Measurements from ENCODE around the gene GLCCI1.
"Not testable (repeated sequence)": the region's sequence is repeated elsewhere in the genome, so short reads cannot be mapped to it uniquely, and the experiment has no call there.

Gene GLCCI1

DNA sequence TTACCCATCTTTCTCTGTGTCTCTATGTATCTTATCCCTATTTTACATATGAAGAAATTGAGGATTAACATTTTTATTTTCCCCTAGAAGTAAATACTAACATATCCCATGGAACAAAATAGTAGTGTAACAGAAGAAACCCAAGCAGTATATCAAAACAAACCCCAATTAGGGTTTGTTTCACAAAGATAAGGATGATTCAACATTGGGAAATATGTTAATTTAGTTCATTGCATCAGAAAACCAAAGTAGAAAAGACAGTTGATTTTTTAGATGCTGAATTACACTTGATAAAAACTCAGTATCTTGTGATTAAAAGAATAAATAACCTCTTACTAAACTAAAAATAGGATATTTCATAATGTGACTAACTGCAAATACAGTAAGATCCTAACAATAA is 87.8 kb downstream of the GLCCI1 start:
- DNase-seq: no peak

DNA sequence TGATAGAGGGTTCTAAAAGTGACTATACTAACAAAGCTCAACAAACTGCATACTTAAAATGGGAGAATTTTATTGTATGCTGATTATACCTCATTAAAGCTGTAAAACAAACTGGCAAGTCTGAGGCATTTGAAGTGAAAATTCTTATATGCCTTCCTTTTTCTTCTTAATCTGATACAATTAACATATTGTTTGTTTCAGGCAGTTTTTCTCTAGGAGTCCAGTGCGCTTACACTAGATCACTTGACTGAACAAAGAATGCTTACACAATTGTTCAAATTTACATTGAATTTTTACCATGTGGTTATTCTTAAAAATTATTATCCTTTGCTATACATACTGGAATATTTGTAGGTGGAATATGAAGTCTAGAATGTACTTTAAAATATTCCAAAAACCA is 89.0 kb downstream of the GLCCI1 start:
- DNase-seq: no peak

GRCh38 chr7:8058322-8058721 is 89.7 kb downstream of the GLCCI1 start:
- DNase-seq: no peak

- DNase-seq: no peak
These were observed 90.3 kb downstream of the GLCCI1 start for GRCh38 chr7:8058852-8059251.

- no peak for DNase-seq
These were observed 91.6 kb downstream of the GLCCI1 start for GRCh38 chr7:8060241-8060640.

- DNase-seq: not testable (repeated sequence)
These were observed 94.7 kb downstream of the GLCCI1 start for GRCh38 chr7:8063300-8063699.

GRCh38 chr7:8063706-8064297 is 95.2 kb downstream of the GLCCI1 start:
- DNase-seq: no peak

- no peak for DNase-seq
These were observed 96.2 kb downstream of the GLCCI1 start for GRCh38 chr7:8064828-8065227.

DNA sequence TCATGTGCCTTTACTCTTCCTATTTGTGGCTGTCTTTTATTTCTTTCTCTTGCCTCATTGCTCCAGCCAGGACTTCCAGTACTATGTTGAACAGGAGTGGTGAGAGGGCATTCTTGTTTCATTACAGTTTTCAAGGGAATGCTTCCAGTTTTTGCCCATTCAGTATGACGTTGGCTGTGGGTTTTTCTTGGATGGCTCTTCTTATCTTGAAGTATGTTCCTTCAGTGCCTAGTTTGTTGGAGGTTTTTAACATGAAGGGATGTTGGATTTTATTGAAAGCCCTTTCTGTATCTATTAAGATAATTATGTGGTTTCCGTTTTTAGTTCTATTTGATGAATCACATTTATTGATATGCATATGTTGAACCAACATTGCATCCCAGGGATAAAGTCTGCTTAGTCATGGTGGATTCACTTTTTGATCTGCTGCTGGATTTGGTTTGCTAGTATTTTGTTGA is 96.8 kb downstream of the GLCCI1 start:
- DNase-seq: no peak

DNA sequence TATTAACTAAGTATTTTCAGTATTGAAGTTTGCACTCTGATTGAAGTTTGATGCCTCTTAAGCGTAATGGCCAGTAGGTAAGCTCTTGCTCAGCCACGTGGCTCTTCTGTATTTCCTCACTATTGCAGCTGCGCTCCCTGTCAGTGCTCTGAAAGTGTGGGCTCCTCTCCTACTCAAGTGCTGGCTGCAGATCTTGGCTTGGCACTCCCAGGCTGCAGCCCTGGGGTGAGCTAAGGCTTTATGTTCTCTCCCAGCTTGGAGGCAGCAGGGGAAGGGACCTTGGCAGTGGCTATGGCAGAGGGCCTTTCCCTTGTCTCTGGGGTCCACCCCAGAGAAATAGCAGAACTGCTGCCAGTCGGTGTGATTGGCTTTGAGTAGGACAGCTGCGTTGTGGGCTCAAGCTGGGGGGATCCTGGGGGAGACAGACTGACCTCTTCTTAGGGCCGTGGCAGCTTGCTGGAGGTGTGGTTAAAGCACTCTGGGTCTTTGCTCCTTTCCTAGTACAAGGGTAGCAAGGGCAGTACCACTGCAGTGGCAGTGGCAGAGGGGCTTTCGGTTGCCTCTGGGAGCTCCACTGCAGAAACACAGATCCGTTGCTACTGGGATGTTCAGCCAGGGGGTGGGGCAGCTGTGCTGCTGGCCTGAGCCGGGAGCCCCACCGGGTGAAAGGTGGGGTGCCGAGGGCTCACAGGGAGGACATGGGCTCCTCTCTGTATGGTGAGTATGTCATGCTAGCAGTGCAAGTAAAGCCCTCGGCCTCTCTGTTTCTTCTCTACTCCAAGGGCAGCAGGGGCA is 100.5 kb downstream of the GLCCI1 start:
- no peak for DNase-seq

DNA sequence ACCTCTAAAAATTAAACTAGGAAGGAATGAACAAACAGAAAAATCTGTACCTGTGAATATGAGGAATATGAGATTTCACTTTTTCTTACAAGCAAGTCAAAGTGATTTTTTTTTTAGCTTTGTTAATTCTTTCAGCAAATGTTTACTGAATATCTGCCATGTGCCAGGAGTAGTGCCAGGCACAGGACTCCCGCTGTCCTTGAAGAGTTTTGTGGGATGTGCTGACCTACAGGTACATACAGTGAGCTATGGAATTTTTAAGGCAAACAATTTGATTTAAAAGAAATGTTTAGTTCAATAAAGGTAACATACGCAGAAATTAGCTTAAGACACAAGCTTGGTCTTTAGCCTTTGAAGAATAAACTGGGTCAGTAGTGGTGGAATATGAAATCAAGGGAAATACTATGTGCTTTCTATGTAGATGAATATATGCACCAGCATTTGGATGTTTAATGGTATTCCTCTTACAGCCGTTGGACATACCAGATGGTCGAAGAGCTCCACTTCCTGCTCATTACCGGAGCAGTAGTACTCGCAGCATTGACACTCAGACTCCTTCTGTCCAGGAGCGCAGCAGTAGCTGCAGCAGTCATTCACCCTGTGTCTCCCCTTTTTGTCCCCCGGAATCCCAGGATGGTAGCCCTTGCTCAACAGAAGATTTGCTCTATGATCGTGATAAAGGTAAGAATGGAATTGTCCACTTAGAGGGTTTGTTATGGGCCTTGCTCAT is 102.0 kb downstream of the GLCCI1 start:
- DNase-seq: no peak

- DNase-seq: no peak
These were observed 109.8 kb downstream of the GLCCI1 start for GRCh38 chr7:8078418-8078817.

GRCh38 chr7:8082762-8083161 is 114.2 kb downstream of the GLCCI1 start:
- no peak for DNase-seq

DNA sequence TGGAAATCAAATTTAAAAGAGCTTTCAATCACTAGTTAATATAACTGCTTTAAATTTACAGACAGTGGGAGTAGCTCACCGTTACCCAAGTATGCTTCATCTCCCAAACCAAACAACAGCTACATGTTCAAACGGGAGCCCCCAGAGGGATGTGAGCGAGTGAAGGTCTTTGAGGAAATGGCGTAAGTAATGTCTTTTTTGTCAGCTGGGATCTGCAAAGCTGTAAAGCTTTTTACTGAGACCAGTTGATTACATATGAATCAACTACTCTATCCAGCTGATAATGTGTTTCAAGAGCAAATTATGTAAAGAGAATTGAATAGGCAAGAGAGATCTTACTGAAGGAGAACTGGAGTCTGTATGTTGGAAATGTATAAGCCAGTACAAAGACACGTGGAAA is 116.2 kb downstream of the GLCCI1 start:
- DNase-seq: no peak

- DNase-seq: no peak
These were observed 116.8 kb downstream of the GLCCI1 start for GRCh38 chr7:8085420-8085819.

DNA sequence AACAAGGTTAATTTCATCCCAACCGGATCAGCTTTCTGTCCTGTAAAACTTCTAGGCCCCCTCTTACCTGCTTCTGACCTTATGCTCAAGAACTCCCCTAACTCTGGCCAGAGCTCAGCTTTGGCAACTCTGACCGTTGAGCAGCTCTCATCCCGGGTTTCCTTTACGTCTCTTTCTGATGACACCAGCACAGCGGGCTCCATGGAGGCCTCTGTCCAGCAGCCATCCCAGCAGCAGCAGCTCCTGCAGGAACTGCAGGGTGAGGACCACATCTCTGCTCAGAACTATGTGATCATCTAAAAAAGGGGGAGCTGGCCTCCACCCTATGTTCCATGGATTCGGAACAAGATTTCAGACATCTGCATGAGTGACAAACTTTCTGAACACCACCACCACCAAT is 117.6 kb downstream of the GLCCI1 start:
- no peak for DNase-seq

DNA sequence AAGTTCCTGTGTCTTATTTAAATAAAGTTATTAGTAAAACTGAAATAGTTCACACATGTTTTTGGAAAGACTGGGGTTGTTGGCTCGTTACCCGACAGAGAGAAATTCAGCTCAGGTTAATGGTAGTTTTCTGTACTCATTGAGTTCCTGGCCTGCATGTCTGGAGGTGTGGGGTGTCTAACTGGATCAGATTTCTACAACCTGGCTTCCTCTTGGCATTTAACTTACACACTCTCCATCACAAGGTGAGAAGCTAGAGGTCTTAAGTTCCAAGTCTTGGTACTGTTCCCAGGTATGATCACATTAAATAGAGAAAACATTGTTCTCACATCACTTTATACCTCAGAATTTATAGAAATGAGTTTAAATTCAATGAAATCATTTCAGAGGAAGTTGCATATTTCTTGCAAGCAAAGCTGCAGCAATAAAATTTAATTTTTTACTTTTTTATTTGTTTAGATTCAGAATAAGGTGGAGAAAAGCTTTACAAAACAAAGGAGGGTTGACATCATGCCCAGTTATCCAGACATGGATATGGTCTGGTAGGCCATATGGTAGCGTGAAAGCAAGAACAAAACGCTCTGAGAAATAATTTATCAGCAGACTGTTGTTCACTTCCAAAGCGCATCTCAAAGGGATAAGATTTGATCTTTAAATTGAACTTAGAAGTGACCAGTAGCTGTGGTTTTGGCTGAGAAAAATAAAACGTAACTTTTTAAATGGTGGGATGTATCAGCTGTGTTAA is 120.6 kb downstream of the GLCCI1 start:
- no peak for DNase-seq

DNA sequence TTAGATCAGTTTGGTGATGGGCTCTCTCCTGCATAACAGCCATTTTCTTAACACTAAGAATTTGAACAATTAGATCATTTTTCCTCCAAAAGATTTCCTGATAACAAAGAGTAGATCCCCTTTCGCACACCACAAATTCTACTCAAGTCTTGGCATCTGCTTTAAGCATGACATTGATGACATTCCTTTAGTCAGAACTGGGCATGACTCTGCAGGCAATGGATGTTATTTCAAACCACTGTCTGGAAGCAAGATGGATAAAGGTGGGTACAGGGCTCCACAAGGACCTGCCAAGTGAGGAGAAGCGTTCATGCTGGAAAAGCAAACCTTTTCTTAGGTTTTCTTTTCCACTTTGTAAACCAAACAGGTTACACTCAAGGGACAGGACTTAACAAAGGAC is 123.5 kb downstream of the GLCCI1 start:
- DNase-seq: no peak

DNA sequence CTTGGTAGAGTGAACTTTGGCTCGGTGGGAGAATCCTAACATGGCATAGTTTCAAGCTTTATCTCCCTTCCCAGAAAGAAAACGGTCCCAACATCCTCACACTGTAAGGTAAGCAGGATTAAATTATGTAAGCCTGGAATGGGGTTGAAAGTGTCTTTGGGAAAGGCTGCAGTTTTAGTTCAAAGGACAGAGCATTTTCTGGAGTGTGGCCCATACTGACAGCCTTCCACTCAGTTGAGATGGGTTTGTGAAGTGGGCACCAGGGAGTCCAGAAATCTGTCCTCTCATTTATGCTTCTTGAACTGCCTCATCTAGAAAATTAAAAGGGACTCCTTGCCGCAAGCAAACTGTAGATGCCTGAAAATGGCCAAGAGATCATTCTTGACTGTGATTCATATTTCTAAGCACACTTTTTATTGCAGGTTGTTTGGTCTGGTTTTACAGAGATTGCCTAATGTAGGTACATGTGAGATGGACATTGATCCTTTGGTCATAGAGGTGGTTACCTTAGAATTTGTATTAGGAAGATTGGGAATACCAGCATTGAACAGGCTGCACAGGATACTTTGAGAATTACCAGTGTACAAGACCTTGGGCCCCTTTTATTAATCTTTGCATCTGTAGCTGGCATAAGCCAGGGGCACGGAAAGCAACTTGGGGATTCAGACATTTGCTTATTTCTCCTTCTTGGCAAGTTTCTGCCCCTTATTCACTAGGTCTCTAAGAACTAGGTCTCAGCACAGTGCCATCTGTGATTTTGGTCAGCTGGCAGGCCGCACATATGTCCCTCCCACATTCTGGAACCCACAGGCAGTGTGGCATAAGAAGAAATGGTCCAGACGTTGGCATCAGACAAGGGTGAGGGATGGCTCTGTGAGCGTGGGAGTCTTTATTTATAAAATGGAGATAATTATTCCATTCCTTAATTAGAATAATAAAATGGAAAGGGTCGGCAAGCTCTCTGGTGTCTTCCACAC is 125.9 kb downstream of the GLCCI1 start:
- no peak for DNase-seq

DNA sequence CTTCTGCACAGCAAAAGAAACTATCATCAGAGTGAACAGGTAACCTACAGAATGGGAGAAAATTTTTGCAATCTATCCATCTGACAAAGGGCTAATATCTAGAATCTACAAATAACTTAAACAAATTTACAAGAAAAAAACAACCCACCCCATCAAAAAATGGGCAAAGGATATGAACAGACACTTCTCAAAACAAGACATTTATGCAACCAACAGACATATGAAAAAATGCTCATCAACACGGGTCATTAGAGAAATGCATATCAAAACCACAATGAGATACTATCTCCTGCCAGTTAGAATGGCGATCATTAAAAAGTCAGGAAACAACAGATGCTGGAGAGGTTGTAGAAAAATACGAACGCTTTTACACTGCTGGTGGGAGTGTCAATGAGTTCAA is 132.7 kb downstream of the GLCCI1 start:
- not testable (repeated sequence) for DNase-seq

DNA sequence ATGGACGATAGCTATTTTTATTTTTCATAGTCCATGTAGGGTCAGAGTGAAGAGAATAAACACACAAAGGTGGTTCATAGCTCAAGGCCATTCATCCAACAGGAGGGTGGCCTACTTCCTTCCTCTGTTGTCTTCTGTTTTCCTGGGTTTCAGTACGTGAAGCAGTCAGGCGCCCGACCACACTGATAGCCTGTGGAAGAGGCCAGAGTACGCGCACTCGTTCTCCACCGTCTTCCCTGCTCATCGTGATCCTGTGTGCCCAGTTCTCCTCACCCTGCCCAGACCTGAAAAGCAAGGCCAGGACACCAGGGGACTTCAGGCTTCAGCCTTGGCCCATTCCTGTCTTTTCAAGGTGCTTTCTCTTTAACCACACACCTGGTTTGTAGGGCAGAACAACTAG is 134.7 kb downstream of the GLCCI1 start:
- no peak for DNase-seq

All from NK-92 treated with Interleukin-12 subunit alpha and Interleukin-12 subunit beta, amount 100 ng/mL, for 24 hours (cell line).